Neuronal stem cell (in vitro differentiated cells): ENCODE results near the gene ARHGAP24.

Experiments
- DNase-seq: peaks from one replicate; pipeline ENCODE4 v3.0.0-alpha.2; 2013; ENCODE audit warnings: low spot score
- H2AFZ ChIP-seq: one replicate; pipeline ENCODE4 v1.6.1; 2013; ENCODE audit warnings: mild to moderate bottlenecking, low read length, inconsistent platforms
- H2AK5ac ChIP-seq: 2 replicates; pipeline ENCODE4 v1.6.1; 2013; ENCODE audit warnings: low read depth, mild to moderate bottlenecking, inconsistent platforms, low read length, moderate library complexity, mixed read lengths
- H2BK120ac ChIP-seq: 2 replicates; pipeline ENCODE4 v1.6.1; 2013; ENCODE audit warnings: low read depth, mild to moderate bottlenecking, inconsistent platforms, low read length, moderate library complexity, mixed read lengths
- H2BK12ac ChIP-seq: one replicate; pipeline ENCODE4 v1.6.1; 2013; ENCODE audit warnings: low read length, inconsistent platforms
- H2BK15ac ChIP-seq: 2 replicates; pipeline ENCODE4 v1.6.1; 2013; ENCODE audit warnings: mild to moderate bottlenecking, low read length, inconsistent platforms, mixed read lengths
- H2BK5ac ChIP-seq: one replicate; pipeline ENCODE4 v1.6.1; 2013; ENCODE audit warnings: inconsistent platforms, mild to moderate bottlenecking, low read length, moderate library complexity
- H3K14ac ChIP-seq: one replicate; pipeline ENCODE4 v1.6.1; 2013; ENCODE audit warnings: low read length, inconsistent platforms
- H3K18ac ChIP-seq: 2 replicates; pipeline ENCODE4 v1.6.1; 2013; ENCODE audit warnings: low read length, inconsistent platforms
- H3K23ac ChIP-seq: 2 replicates; pipeline ENCODE4 v1.6.1; 2013; ENCODE audit warnings: low read depth, mild to moderate bottlenecking, mixed read lengths, low read length, inconsistent platforms; ENCODE audit not compliant: poor library complexity
- H3K27ac ChIP-seq: replicated peaks from 3 replicates; pipeline ENCODE4 v1.5.1; 2013; ENCODE audit warnings: low read length, inconsistent platforms
- H3K27me3 ChIP-seq, 3 experiments: 2 replicates each; pipeline ENCODE4 v1.6.1; 2013; ENCODE audit warnings: low read length in 3 of 3, mild to moderate bottlenecking in 2 of 3, inconsistent platforms in 1 of 3, low read depth in 1 of 3, mixed read lengths in 1 of 3, moderate library complexity in 1 of 3; ENCODE audit not compliant: control insufficient read depth in 3 of 3, insufficient read depth in 3 of 3
- H3K36me3 ChIP-seq, 2 donors: replicated peaks in 1 of 2; 2 replicates each; pipeline ENCODE4 v1.6.1; 2013; ENCODE audit warnings: low read length in 2 of 2; ENCODE audit not compliant: control insufficient read depth in 2 of 2, insufficient read depth in 2 of 2
- H3K4ac ChIP-seq: 2 replicates; pipeline ENCODE4 v1.6.1; 2013; ENCODE audit warnings: inconsistent platforms, mild to moderate bottlenecking, low read length, moderate library complexity
- H3K4me1 ChIP-seq, 2 donors: 1 replicate in 1 of 2; 2 replicates in 1 of 2; pipeline ENCODE4 v1.6.1; 2013; ENCODE audit warnings: low read length in 2 of 2, low read depth in 1 of 2; ENCODE audit not compliant: control insufficient read depth in 2 of 2, insufficient read depth in 1 of 2
- H3K4me2 ChIP-seq: one replicate; pipeline ENCODE4 v1.6.1; 2013; ENCODE audit warnings: mild to moderate bottlenecking, low read length, inconsistent platforms; ENCODE audit not compliant: insufficient read depth, poor library complexity, severe bottlenecking
- H3K4me3 ChIP-seq, 2 donors: 2 replicates each; pipeline ENCODE4 v1.5.1; 2013; ENCODE audit warnings: low read length in 2 of 2, mild to moderate bottlenecking in 2 of 2, inconsistent platforms in 1 of 2, moderate library complexity in 1 of 2
- H3K79me1 ChIP-seq: one replicate; pipeline ENCODE4 v1.6.1; 2013; ENCODE audit warnings: low read depth, mild to moderate bottlenecking, inconsistent platforms, low read length, moderate library complexity
- H3K9ac ChIP-seq: one replicate; pipeline ENCODE4 v1.6.1; 2013; ENCODE audit warnings: mild to moderate bottlenecking, low read depth, low read length, inconsistent platforms; ENCODE audit not compliant: poor library complexity
- H3K9me3 ChIP-seq, 2 donors: replicated peaks in 1 of 2; 2 replicates each; pipeline versions ENCODE3 to v1.6.1; 2013; ENCODE audit warnings: low read length in 2 of 2, mild to moderate bottlenecking in 2 of 2, inconsistent platforms in 1 of 2, low read depth in 1 of 2, mixed read lengths in 1 of 2, moderate library complexity in 1 of 2; ENCODE audit not compliant: control insufficient read depth in 2 of 2, insufficient read depth in 1 of 2
- H4K8ac ChIP-seq: one replicate; pipeline ENCODE4 v1.6.1; 2013; ENCODE audit warnings: low read depth, mild to moderate bottlenecking, inconsistent platforms, low read length, moderate library complexity
- H4K91ac ChIP-seq: one replicate; pipeline ENCODE4 v1.6.1; 2013; ENCODE audit warnings: low read length, low read depth, mild to moderate bottlenecking, inconsistent platforms; ENCODE audit not compliant: poor library complexity
- WGBS, 2 donors: extraction: QIAGEN DNeasy Blood & Tissue Kit; methylation state at CpG; one replicate each; pipeline ENCODE4 v1.1.7; 2013; ENCODE audit warnings: missing lambda C conversion rate in 2 of 2, mixed read lengths in 1 of 2; ENCODE audit not compliant: insufficient read length in 2 of 2, insufficient replicate concordance in 1 of 2; ENCODE audit errors: extremely low coverage in 2 of 2; 5-methylcytosine and 5-hydroxymethylcytosine counted together

ARHGAP24 gene

GRCh38 chr4:85886665-85887064, 411.7 kb downstream of the ARHGAP24 start:
- Histone ChIP-seq H2BK120ac (no peak overlapping the region), H3K9ac (no peak overlapping the region), H3K79me1 (no peaks in the 10 kb centered on the region), H3K4me2 (no peak overlapping the region), H3K27ac (no peak overlapping the region), H2BK15ac (no peak overlapping the region), H3K4ac (no peak overlapping the region), H4K91ac (no peak overlapping the region), H3K14ac (no peak overlapping the region), H3K4me1 (peaks cover 0 to 5% of the 10 kb centered on the region in 2 donors), H2AFZ (no peak overlapping the region), H2AK5ac (no peak overlapping the region), H4K8ac (no peak overlapping the region), H3K36me3 (no peaks in the 10 kb centered on the region), H3K27me3 (no peaks in the 10 kb centered on the region), H3K9me3 (no peaks in the 10 kb centered on the region), H3K23ac (no peak overlapping the region), H2BK12ac (no peak overlapping the region), H3K4me3 (no peak overlapping the region), H3K18ac (no peak overlapping the region), H2BK5ac (no peak overlapping the region)
- no peak for DNase-seq
- WGBS, 2 donors: no CpG with 5 or more reads among the region's 1 CpG

- no peak overlapping the region for H2BK15ac ChIP-seq
- H3K18ac ChIP-seq: no peak overlapping the region
- no peak overlapping the region for H3K14ac ChIP-seq
- DNase-seq: no peak
- no peaks in the 10 kb centered on the region for H3K79me1 ChIP-seq
- no peak overlapping the region for H3K4me2 ChIP-seq
- H2BK5ac ChIP-seq: no peak overlapping the region
- no peak overlapping the region for H2BK120ac ChIP-seq
- H4K91ac ChIP-seq: no peak overlapping the region
- H3K4me1 ChIP-seq: no peaks in the 10 kb centered on the region
- H2AK5ac ChIP-seq: no peak overlapping the region
- no peaks in the 10 kb centered on the region for H3K36me3 ChIP-seq
- H3K4me3 ChIP-seq: no peak overlapping the region
- no peak overlapping the region for H2AFZ ChIP-seq
- H3K4ac ChIP-seq: no peak overlapping the region
- no peak overlapping the region for H3K9ac ChIP-seq
- no peak overlapping the region for H3K23ac ChIP-seq
- H4K8ac ChIP-seq: no peak overlapping the region
- H2BK12ac ChIP-seq: no peak overlapping the region
- H3K27ac ChIP-seq: no peak overlapping the region
- no peaks in the 10 kb centered on the region for H3K9me3 ChIP-seq
- WGBS, 2 donors: no CpG with 5 or more reads among the region's 3 CpGs
- no peaks in the 10 kb centered on the region for H3K27me3 ChIP-seq
These were observed 414.4 kb downstream of the ARHGAP24 start for GRCh38 chr4:85889314-85889713.

GRCh38 chr4:85895755-85896154, 420.8 kb downstream of the ARHGAP24 start:
- no peak overlapping the region for H4K91ac ChIP-seq
- H3K14ac ChIP-seq: no peak overlapping the region
- H3K9me3 ChIP-seq: no peaks in the 10 kb centered on the region
- H3K27me3 ChIP-seq: no peaks in the 10 kb centered on the region
- no peak for DNase-seq
- H2BK120ac ChIP-seq: no peak overlapping the region
- no peak overlapping the region for H3K27ac ChIP-seq
- H3K4ac ChIP-seq: no peak overlapping the region
- no peak overlapping the region for H4K8ac ChIP-seq
- H2AK5ac ChIP-seq: no peak overlapping the region
- no peaks in the 10 kb centered on the region for H3K36me3 ChIP-seq
- H3K4me1 ChIP-seq: no peaks in the 10 kb centered on the region
- H3K4me3 ChIP-seq: no peak overlapping the region
- H3K79me1 ChIP-seq: no peaks in the 10 kb centered on the region
- no peak overlapping the region for H3K18ac ChIP-seq
- no peak overlapping the region for H2BK12ac ChIP-seq
- H3K23ac ChIP-seq: no peak overlapping the region
- H3K4me2 ChIP-seq: no peak overlapping the region
- no peak overlapping the region for H3K9ac ChIP-seq
- no peak overlapping the region for H2BK15ac ChIP-seq
- WGBS, 2 donors: no CpG with 5 or more reads among the region's 3 CpGs
- H2AFZ ChIP-seq: no peak overlapping the region
- no peak overlapping the region for H2BK5ac ChIP-seq

- no peak overlapping the region for H2BK12ac ChIP-seq
- no peaks in the 10 kb centered on the region for H3K4me1 ChIP-seq
- H2BK120ac ChIP-seq: no peak overlapping the region
- no peaks in the 10 kb centered on the region for H3K27me3 ChIP-seq
- no peak overlapping the region for H2AFZ ChIP-seq
- no peak overlapping the region for H3K27ac ChIP-seq
- no peak overlapping the region for H2BK5ac ChIP-seq
- no peak overlapping the region for H4K91ac ChIP-seq
- H3K36me3 ChIP-seq: no peaks in the 10 kb centered on the region
- no peaks in the 10 kb centered on the region for H3K9me3 ChIP-seq
- H3K4me3 ChIP-seq: no peak overlapping the region
- no peak overlapping the region for H2BK15ac ChIP-seq
- no peak for DNase-seq
- no peak overlapping the region for H3K18ac ChIP-seq
- H3K14ac ChIP-seq: no peak overlapping the region
- no peak overlapping the region for H3K4ac ChIP-seq
- H3K9ac ChIP-seq: no peak overlapping the region
- H2AK5ac ChIP-seq: no peak overlapping the region
- H4K8ac ChIP-seq: no peak overlapping the region
- WGBS, 2 donors: no CpG with 5 or more reads among the region's 4 CpGs
- H3K23ac ChIP-seq: no peak overlapping the region
- H3K4me2 ChIP-seq: no peak overlapping the region
- H3K79me1 ChIP-seq: no peaks in the 10 kb centered on the region
These were observed 423.3 kb downstream of the ARHGAP24 start for GRCh38 chr4:85898231-85898630.
